IMR-90 (cell line): ENCODE data around the gene JAKMIP1. TPM values are rescaled to one million over a fixed set of nuclear protein-coding genes. Genes with fewer than 3 reads are reported as not detected.

ENCODE experiments used
- ATAC-seq: fragments of 200-7000 bp; cut with Tn5 transposase; 2 replicates; pipeline ENCODE4 v1.9.1; 2020; ENCODE audit warnings: low read depth, mild to moderate bottlenecking, moderate library complexity
- BruUV-seq: library from RNA; stranded (reverse); fragments of 400-500 nt; replicated peaks from 2 replicates; lab custom pipeline; 2021; lab: Mats Ljungman, UMichigan
- CTCF ChIA-PET: fragments of 300-600 bp; formaldehyde crosslinking; extraction: SDS; loops from one replicate; lab custom pipeline; 2021; ENCODE audit warnings: antibody characterized with exemption; lab: Yijun Ruan, JAX
- POLR2A ChIA-PET: fragments of 300-600 bp; sonication (Branson Sonifier 250); formaldehyde crosslinking; loops from one replicate; lab custom pipeline; 2022; ENCODE audit warnings: antibody characterized with exemption; ENCODE audit not compliant: unreplicated experiment; lab: Charles Lee
- DNase-seq: peaks from one replicate; pipeline ENCODE4 v3.0.0; 2013
- H2AFZ ChIP-seq: replicated peaks from 2 replicates; pipeline ENCODE3; 2013; ENCODE audit warnings: low read length, mild to moderate bottlenecking; ENCODE audit not compliant: poor library complexity
- H2AK5ac ChIP-seq: 2 replicates; pipeline ENCODE4 v1.6.1; 2013; ENCODE audit warnings: low read depth, low read length, inconsistent platforms
- H2AK9ac ChIP-seq: replicated peaks from 2 replicates; pipeline ENCODE3; 2013; ENCODE audit warnings: mild to moderate bottlenecking, low read depth, low read length, moderate library complexity; ENCODE audit not compliant: poor library complexity
- H2BK120ac ChIP-seq: 2 replicates; pipeline ENCODE4 v1.6.1; 2013; ENCODE audit warnings: low read depth, low read length, inconsistent platforms
- H2BK15ac ChIP-seq: 3 replicates; pipeline ENCODE4 v1.6.1; 2013; ENCODE audit warnings: low read depth, low read length, inconsistent platforms
- H2BK20ac ChIP-seq: 2 replicates; pipeline ENCODE4 v1.6.1; 2013; ENCODE audit warnings: low read depth, mild to moderate bottlenecking, inconsistent platforms, low read length, moderate library complexity
- H2BK5ac ChIP-seq: 2 replicates; pipeline ENCODE4 v1.6.1; 2013; ENCODE audit warnings: mild to moderate bottlenecking, low read depth, low read length, inconsistent platforms; ENCODE audit not compliant: poor library complexity, severe bottlenecking
- H3K14ac ChIP-seq: replicated peaks from 2 replicates; pipeline ENCODE4 v1.6.1; 2013; ENCODE audit warnings: low read depth, low read length, inconsistent platforms
- H3K18ac ChIP-seq: 2 replicates; pipeline ENCODE4 v1.6.1; 2013; ENCODE audit warnings: low read depth, low read length, control low read depth
- H3K23ac ChIP-seq: 2 replicates; pipeline ENCODE4 v1.6.1; 2013; ENCODE audit warnings: low read depth, low read length, inconsistent platforms
- H3K27ac ChIP-seq: 2 replicates; pipeline ENCODE4 v1.5.1; 2013; ENCODE audit warnings: mild to moderate bottlenecking, control low read depth, low read length; ENCODE audit not compliant: insufficient read depth
- H3K27me3 ChIP-seq: 2 replicates; pipeline ENCODE4 v1.6.1; 2013; ENCODE audit warnings: low read length; ENCODE audit not compliant: control insufficient read depth, insufficient read depth
- H3K36me3 ChIP-seq: 2 replicates; pipeline ENCODE4 v1.6.1; 2013; ENCODE audit warnings: low read length, mixed read lengths; ENCODE audit not compliant: control insufficient read depth, insufficient read depth
- H3K4ac ChIP-seq: 2 replicates; pipeline ENCODE4 v1.6.1; 2013; ENCODE audit warnings: low read depth, low read length, inconsistent platforms
- H3K4me1 ChIP-seq: 2 replicates; pipeline ENCODE4 v1.6.1; 2013; ENCODE audit warnings: low read length, mixed read lengths; ENCODE audit not compliant: control insufficient read depth, insufficient read depth
- H3K4me2 ChIP-seq: 2 replicates; pipeline ENCODE4 v1.6.1; 2013; ENCODE audit warnings: low read depth, mild to moderate bottlenecking, control low read depth, low read length, moderate library complexity
- H3K4me3 ChIP-seq: 2 replicates; pipeline ENCODE4 v1.5.1; 2013; ENCODE audit warnings: low read depth, mild to moderate bottlenecking, control low read depth, low read length, moderate library complexity; ENCODE audit not compliant: insufficient read depth
- H3K56ac ChIP-seq: 2 replicates; pipeline ENCODE4 v1.6.1; 2013; ENCODE audit warnings: low read length, inconsistent platforms; ENCODE audit not compliant: insufficient read depth; ENCODE audit errors: extremely low read depth
- H3K79me1 ChIP-seq, 2 experiments: 2 replicates each; pipeline ENCODE4 v1.6.1; 2013; ENCODE audit warnings: low read length in 2 of 2, inconsistent platforms in 1 of 2, low read depth in 1 of 2
- H3K9ac ChIP-seq: 2 replicates; pipeline ENCODE4 v1.6.1; 2013; ENCODE audit warnings: low read depth, low read length, control low read depth
- H3K9me1 ChIP-seq: 2 replicates; pipeline ENCODE4 v1.6.1; 2013; ENCODE audit warnings: low read length, inconsistent platforms; ENCODE audit not compliant: insufficient read depth
- H3K9me3 ChIP-seq: 2 replicates; pipeline ENCODE4 v1.6.1; 2013; ENCODE audit warnings: low read length; ENCODE audit not compliant: control insufficient read depth, insufficient read depth
- H4K20me1 ChIP-seq: 2 replicates; pipeline ENCODE4 v1.6.1; 2013; ENCODE audit warnings: low read length, inconsistent platforms; ENCODE audit not compliant: insufficient read depth
- H4K5ac ChIP-seq: 2 replicates; pipeline ENCODE4 v1.6.1; 2013; ENCODE audit warnings: mild to moderate bottlenecking, low read depth, low read length, control low read depth
- H4K8ac ChIP-seq, 2 experiments: 2 replicates each; pipeline ENCODE4 v1.6.1; 2013; ENCODE audit warnings: low read depth in 2 of 2, low read length in 2 of 2, control low read depth in 1 of 2, inconsistent platforms in 1 of 2
- H4K91ac ChIP-seq: 2 replicates; pipeline ENCODE4 v1.6.1; 2013; ENCODE audit warnings: low read depth, low read length, inconsistent platforms; ENCODE audit not compliant: insufficient read depth
- BHLHE40 ChIP-seq: fragments of 150-350 bp; IDR thresholded peaks from 2 replicates; pipeline ENCODE4 v1.6.1; 2016; ENCODE audit warnings: mild to moderate bottlenecking, low read depth, low read length
- CEBPB ChIP-seq: IDR thresholded peaks from 2 replicates; pipeline ENCODE4 v1.6.1; 2012; ENCODE audit warnings: low read depth, low read length, improper control_type of control experiment
- CHD1 ChIP-seq: IDR thresholded peaks from 2 replicates; pipeline ENCODE4 v1.6.1; 2012; ENCODE audit warnings: low read depth, low read length, improper control_type of control experiment
- FOS ChIP-seq: fragments of 150-350 bp; IDR thresholded peaks from 2 replicates; pipeline ENCODE4 v1.6.1; 2016; ENCODE audit warnings: low read depth, low read length
- MAFK ChIP-seq: IDR thresholded peaks from 2 replicates; pipeline ENCODE4 v1.6.1; 2012; ENCODE audit warnings: low read depth, low read length, improper control_type of control experiment
- MXI1 ChIP-seq: IDR thresholded peaks from 2 replicates; pipeline ENCODE4 v1.6.1; 2012; ENCODE audit warnings: low read depth, mild to moderate bottlenecking, low read length, moderate library complexity, borderline replicate concordance
- NFE2L2 ChIP-seq: fragments of 150-350 bp; IDR thresholded peaks from 2 replicates; pipeline ENCODE4 v1.6.1; 2016; ENCODE audit warnings: low read depth, mild to moderate bottlenecking, low read length
- POLR2A ChIP-seq: IDR thresholded peaks from 2 replicates; pipeline ENCODE4 v1.6.1; 2012; ENCODE audit warnings: mild to moderate bottlenecking, low read depth, low read length
- RAD21 ChIP-seq: IDR thresholded peaks from 2 replicates; pipeline ENCODE4 v1.6.1; 2012; ENCODE audit warnings: low read length, improper control_type of control experiment
- RCOR1 ChIP-seq: IDR thresholded peaks from 2 replicates; pipeline ENCODE4 v1.6.1; 2012; ENCODE audit warnings: mild to moderate bottlenecking, low read length, improper control_type of control experiment; ENCODE audit not compliant: insufficient replicate concordance
- RFX5 ChIP-seq: IDR thresholded peaks from 2 replicates; pipeline ENCODE4 v1.8.0; 2012; ENCODE audit warnings: low read depth, mild to moderate bottlenecking, low read length, moderate library complexity
- SMC3 ChIP-seq: fragments of 150-350 bp; IDR thresholded peaks from 2 replicates; pipeline ENCODE4 v1.6.1; 2016; ENCODE audit warnings: low read depth, mild to moderate bottlenecking, antibody characterized with exemption, low read length, moderate library complexity
- WGBS, 2 experiments: methylation state at CpG; one replicate each; pipeline versions ENCODE4 v1.1.5 to v1.1.7; 2013; ENCODE audit warnings: missing lambda C conversion rate in 2 of 2; ENCODE audit not compliant: insufficient read length in 1 of 2; ENCODE audit errors: extremely low coverage in 2 of 2; 5-methylcytosine and 5-hydroxymethylcytosine counted together
- dilution Hi-C: fragments of 300-500 bp; cut with HindIII; formaldehyde crosslinking; loops from one replicate; pipeline ENCODE4 v1.14.3; 2018; ENCODE audit warnings: low sequenced_read_pairs; ENCODE audit not compliant: unreplicated experiment
- in situ Hi-C: fragments of 300-500 bp; cut with MboI; formaldehyde crosslinking; loops from 3 replicates; pipeline ENCODE4 v1.14.3; 2019; ENCODE audit warnings: low sequenced_read_pairs, inconsistent platforms, mixed read lengths
- intact Hi-C: fragments of 100-400 bp; cut with micrococcal nuclease; formaldehyde crosslinking; loops from 2 replicates; pipeline ENCODE4 v1.10.0; 2022
- polyA plus RNA-seq, 3 experiments: library from polyadenylated mRNA; depleted of rRNA; stranded (reverse); fragments of >200 nt; gene quantifications; 2 replicates each; pipeline ENCODE4 v1.2.3, GENCODE V29; 2012; ENCODE audit warnings: low replicate concordance in 1 of 3
- total RNA-seq: library from RNA; depleted of rRNA; stranded (reverse); fragments of >200 nt; gene quantifications from 2 replicates; pipeline ENCODE4 v1.2.3, GENCODE V29; 2012
- TF ChIP-seq, protein P1 (sequence below): conservative IDR thresholded peaks from 2 replicates; pipeline ENCODE4 v1.5.1; 2012; ENCODE audit warnings: mild to moderate bottlenecking, low read depth, low read length, improper control_type of control experiment
- TF ChIP-seq, protein P2 (sequence below): fragments of 150-350 bp; IDR thresholded peaks from 2 replicates; pipeline ENCODE4 v1.6.1; 2017; ENCODE audit warnings: mild to moderate bottlenecking, antibody characterized with exemption, low read length, low read depth
- TF ChIP-seq, protein P3 (sequence below): fragments of 150-350 bp; IDR thresholded peaks from 2 replicates; pipeline ENCODE4 v1.6.1; 2016; ENCODE audit warnings: low read depth, mild to moderate bottlenecking, low read length, moderate library complexity, borderline replicate concordance

The JAKMIP1 gene
- total and polyA plus RNA-seq, 2 of the 4 experiments (the other 2 are of a cell fraction), result not detected

DNA sequence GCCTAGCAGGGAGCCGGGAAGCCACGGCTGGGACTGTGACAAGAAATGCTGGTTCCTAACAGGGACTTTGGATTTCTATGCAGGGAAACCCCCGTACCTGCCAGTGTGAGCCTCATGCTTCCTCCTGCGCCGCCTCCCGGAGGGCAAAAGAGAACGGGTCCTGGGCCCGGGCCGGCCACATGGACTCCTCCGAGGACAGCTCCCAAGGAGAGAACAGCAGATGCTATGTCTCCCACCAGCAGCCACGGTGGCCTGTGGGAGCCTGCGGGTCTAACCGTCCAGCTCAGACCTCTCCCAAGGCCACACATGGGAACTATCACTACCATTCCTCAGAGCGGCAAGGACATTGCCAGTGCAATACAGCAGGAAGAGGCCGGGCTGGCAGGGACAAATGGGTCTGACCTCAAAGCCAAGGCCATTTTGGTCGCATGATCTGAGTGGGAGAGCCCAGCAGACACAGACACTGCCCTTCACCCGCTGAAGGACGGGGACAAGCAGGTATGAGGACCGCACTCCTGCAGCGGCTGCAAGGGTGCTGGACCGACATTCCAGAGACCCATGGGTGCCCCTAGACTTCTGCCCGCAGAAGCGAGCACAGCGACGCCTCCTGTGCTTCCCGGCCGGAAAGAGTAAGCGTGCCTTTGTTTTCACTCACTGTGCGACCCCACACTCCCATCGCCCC, 177.6 kb downstream of the JAKMIP1 start:
- no peak overlapping the region for H2AK9ac ChIP-seq
- POLR2A ChIA-PET, result no interaction called here
- H3K4me3 ChIP-seq, result no peak overlapping the region
- H3K56ac ChIP-seq, result no peak overlapping the region
- no peak overlapping the region for H2AFZ ChIP-seq
- CTCF ChIA-PET, result no interaction called here
- no peak overlapping the region for H3K14ac ChIP-seq
- in situ Hi-C loops (no loop called here), dilution Hi-C loops (no loop called here), intact Hi-C loops (no loop called here)
- H3K36me3 ChIP-seq, result no peaks in the 10 kb centered on the region
- TF ChIP-seq RCOR1 (no peak), CEBPB (no peak), FOS (no peak), BHLHE40 (no peak), RFX5 (no peak), CHD1 (no peak), RAD21 (no peak), POLR2A (no peak), NFE2L2 (no peak), SMC3 (no peak), MXI1 (no peak), MAFK (no peak)
- TF ChIP-seq, protein P1, sequence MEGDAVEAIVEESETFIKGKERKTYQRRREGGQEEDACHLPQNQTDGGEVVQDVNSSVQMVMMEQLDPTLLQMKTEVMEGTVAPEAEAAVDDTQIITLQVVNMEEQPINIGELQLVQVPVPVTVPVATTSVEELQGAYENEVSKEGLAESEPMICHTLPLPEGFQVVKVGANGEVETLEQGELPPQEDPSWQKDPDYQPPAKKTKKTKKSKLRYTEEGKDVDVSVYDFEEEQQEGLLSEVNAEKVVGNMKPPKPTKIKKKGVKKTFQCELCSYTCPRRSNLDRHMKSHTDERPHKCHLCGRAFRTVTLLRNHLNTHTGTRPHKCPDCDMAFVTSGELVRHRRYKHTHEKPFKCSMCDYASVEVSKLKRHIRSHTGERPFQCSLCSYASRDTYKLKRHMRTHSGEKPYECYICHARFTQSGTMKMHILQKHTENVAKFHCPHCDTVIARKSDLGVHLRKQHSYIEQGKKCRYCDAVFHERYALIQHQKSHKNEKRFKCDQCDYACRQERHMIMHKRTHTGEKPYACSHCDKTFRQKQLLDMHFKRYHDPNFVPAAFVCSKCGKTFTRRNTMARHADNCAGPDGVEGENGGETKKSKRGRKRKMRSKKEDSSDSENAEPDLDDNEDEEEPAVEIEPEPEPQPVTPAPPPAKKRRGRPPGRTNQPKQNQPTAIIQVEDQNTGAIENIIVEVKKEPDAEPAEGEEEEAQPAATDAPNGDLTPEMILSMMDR, result no peak
- TF ChIP-seq, protein P2, sequence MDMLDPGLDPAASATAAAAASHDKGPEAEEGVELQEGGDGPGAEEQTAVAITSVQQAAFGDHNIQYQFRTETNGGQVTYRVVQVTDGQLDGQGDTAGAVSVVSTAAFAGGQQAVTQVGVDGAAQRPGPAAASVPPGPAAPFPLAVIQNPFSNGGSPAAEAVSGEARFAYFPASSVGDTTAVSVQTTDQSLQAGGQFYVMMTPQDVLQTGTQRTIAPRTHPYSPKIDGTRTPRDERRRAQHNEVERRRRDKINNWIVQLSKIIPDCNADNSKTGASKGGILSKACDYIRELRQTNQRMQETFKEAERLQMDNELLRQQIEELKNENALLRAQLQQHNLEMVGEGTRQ, result no peak
- TF ChIP-seq, protein P3, sequence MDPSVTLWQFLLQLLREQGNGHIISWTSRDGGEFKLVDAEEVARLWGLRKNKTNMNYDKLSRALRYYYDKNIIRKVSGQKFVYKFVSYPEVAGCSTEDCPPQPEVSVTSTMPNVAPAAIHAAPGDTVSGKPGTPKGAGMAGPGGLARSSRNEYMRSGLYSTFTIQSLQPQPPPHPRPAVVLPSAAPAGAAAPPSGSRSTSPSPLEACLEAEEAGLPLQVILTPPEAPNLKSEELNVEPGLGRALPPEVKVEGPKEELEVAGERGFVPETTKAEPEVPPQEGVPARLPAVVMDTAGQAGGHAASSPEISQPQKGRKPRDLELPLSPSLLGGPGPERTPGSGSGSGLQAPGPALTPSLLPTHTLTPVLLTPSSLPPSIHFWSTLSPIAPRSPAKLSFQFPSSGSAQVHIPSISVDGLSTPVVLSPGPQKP, result no peak
- no peak overlapping the region for H2BK15ac ChIP-seq
- no peak overlapping the region for H2BK5ac ChIP-seq
- H3K18ac ChIP-seq, result no peak overlapping the region
- H4K91ac ChIP-seq, result no peak overlapping the region
- no peak overlapping the region for H3K9ac ChIP-seq
- ATAC-seq, result no peak
- WGBS, 2 experiments, result 77% methylated on average over 18 of the region's 30 CpGs; no CpG with 5 or more reads in 1 of the 2 experiments
- no peaks in the 10 kb centered on the region for H3K79me1 ChIP-seq
- no peaks in the 10 kb centered on the region; the same call in 1 of the 2 replicates for H3K27me3 ChIP-seq
- no peaks in the 10 kb centered on the region for H4K20me1 ChIP-seq
- H2BK120ac ChIP-seq, result no peak overlapping the region
- H3K9me3 ChIP-seq, result no peaks in the 10 kb centered on the region
- no peak overlapping the region for H3K23ac ChIP-seq
- no peak overlapping the region for H3K4me2 ChIP-seq
- no peak overlapping the region for H4K5ac ChIP-seq
- H3K4me1 ChIP-seq, result no peaks in the 10 kb centered on the region
- no peak for DNase-seq
- H3K4ac ChIP-seq, result no peak overlapping the region
- no peak overlapping the region for H2AK5ac ChIP-seq
- H3K9me1 ChIP-seq, result no peaks in the 10 kb centered on the region
- H4K8ac ChIP-seq, result no peak overlapping the region
- no peak overlapping the region for H2BK20ac ChIP-seq
- no TSS peak for BruUV-seq
- no peak overlapping the region for H3K27ac ChIP-seq
